ENCODE results near the gene NHERF2.
"Not testable (repeated sequence)": the region's sequence is repeated elsewhere in the genome, so short reads cannot be mapped to it uniquely, and the experiment has no call there.

The NHERF2 gene

DNA sequence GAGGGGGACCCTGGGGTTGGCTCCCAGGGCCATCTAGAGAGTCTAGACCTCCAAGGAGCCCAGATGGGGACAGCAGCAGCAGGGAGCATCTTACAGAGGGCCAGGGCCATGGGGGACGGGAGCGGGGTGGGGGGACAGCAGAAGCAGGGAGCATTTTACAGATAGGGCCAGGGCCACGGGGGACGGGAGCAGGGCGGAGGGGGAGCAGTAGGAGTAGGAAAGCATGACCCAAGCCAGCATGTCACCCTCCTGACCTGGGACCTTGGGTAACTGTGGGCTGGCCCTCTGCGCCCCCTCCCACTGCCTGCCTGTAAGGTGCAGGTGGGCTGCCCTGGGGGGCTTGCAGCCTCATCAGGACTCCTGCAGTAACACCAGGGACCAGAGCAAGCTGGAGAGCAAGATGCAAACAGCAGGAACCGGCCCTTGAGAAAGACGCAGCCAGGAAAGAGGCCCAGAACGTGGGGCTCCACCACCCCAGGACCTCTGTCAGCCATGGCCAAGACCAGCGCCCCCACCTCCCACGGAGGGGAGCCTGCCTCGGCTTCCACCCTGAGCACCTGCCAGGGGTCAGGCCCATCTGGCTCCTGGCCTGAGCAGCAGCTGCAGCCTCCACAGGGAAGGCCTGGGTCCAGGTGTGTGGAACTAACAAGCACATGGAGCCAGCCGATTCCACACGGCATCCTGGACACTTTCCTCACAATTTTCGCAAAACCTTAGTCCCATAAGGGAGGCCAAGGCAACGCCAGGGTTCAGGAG, 19.4 kb upstream of the NHERF2 start:
- no peak for DNase-seq (ENCODE audit: low read depth)

DNA sequence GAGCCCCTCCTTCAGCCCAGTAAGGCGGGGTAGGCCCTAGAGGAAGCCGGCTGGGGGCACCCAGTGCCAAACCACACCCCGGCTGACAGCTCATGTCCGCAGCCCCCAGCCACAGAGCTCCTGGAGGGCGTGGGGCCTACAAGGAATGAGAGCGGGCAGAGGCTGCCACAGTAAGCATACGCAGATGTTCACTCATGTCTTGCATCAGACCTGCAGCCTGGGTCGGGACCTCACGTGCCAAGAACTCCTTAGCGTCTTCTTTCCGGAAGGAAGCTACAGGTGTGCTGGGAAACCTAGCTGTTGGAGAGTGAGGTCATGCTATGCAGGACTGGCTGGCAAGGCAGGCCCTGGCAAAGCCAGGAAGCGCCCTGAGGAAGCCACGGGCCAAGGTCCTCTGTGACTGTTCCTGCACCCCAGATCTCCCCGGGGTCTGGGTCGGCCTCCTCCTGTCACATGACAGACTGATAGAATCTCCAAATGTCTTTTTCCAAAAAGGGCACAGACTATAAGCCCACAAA, 18.6 kb upstream of the NHERF2 start:
- no peak for DNase-seq (ENCODE audit: low read depth)

DNA sequence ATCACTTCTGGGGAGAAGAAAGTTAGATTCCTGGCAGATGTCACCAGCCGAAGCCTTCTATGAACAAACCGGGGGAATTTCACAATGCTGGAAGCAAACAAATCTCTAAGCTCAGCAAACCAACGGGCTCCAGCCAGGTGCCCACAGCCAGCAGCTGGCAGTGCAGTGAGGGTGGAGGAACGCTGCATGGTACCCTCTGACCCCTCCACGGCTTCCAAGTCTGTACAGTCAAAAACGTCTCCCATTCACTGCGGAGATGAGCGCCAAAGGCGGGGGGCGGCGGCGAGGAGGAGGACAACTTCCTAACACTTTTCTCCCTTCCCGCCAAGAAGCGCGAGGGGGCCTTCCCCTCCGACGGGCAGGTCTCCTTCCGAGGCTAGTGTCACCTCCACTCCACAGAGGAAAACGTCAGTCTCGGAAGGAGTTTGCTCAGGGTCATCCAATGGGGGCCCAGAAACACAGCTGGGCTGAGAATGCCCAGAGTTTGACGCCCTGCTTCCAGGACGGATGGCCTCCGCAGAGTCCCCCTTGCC, 18.0 kb upstream of the NHERF2 start:
- no peak for DNase-seq (ENCODE audit: low read depth)

DNA sequence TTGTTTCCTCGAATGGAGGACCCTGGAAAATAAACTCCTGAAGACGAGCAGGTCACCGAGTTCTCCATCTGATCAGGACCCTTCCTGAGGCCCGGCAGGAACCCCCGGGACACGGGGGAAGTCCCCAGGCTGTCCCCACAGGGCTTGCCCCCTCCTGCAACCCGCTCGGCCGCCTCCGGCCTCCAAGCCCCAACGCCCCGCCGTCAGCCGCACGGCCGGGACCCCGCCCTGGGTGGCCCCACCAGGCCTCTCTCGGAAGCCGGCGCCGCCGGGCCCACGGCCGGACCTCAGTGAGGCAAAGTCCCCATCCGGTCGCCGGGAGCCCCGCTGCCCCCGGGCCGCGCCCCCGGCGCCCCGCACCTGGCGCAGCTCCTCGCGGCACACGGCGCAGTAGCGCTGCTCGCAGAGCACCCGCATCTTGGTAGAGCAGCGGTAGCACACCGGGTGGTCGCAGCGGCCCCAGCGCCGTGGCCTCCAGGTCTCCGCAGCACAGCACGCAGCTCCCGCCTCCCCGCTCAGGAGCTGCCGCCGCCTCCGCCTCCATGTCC, 17.5 kb upstream of the NHERF2 start:
- no peak for DNase-seq (ENCODE audit: low read depth)

DNA sequence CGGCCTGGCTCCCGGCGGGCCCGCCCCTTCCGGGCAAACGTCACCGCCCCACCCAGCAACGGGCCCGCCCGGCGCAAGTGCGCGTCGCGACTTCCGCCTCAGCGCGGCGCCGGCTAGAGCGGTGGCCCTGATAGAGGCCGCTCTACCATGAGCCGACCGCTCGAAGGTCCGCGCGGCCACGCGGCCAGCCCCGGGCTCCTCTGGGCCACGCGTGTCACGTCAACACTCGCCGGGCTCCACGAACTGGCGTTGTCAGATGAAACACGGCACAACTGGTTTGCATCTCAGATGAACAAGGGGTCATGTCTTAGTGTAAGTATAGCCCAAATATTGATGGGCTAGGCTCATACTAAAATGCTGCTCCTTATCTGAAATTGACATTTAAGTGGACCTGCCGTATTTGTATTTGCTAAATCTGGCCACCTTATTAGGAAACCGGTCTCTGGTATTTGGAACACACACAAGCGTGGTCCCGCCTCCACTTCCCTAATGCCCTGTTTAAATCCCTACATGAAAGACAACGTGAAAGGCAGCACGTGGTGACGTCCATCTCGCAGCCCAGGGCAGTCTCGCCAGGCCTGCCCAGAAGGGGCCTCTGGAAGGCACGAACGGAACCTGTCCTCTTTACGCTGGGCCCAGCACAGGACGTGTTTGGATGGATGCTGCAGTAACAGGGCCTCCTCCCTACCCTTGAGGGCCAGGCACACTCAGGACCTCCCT, 16.8 kb upstream of the NHERF2 start, which contains the start of gene ZNF598:
Gene ZNF598 (minus strand): TSS at position 31 of the 720 bp plus-strand sequence.
- no peak for DNase-seq (ENCODE audit: low read depth)

DNA sequence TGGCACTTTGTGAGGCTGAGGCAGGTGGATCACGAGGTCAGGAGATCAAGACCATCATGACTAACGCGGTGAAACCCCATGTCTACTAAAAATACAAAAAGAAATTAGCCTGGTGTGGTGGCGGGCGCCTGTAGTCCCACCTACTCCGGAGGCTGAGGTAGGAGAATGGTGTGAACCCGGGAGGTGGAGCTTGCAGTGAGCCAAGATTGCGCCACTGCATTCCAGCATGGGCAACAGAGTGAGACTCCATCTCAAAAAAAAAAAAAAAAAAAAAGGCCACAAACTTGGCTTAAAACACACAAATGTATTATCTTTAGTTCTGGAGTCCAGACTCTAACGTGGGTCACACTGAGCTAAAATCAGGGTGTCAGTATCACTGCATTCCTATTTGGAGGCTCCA, 15.0 kb upstream of the NHERF2 start:
- not testable (repeated sequence) for DNase-seq (ENCODE audit: low read depth)

DNA sequence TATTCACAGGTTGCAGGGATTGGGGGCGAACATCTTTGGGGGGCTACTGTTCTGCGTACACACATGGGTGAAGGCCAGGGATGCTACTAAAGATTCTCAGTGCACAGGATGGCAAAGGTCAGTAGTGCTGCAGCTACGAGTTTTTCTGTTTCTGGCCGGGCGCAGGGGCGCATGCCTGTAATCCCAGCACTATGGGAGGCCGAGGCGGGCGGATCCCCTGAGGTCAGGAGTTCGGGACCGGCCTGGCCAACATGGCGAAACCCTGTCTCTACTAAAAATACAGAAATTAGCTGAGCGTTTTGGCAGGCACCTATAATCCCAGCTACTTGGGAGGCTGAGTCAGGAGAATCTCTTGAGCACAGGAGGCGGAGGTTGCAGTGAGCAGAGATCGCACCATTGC, 13.2 kb upstream of the NHERF2 start:
- DNase-seq (ENCODE audit: low read depth): no peak

DNA sequence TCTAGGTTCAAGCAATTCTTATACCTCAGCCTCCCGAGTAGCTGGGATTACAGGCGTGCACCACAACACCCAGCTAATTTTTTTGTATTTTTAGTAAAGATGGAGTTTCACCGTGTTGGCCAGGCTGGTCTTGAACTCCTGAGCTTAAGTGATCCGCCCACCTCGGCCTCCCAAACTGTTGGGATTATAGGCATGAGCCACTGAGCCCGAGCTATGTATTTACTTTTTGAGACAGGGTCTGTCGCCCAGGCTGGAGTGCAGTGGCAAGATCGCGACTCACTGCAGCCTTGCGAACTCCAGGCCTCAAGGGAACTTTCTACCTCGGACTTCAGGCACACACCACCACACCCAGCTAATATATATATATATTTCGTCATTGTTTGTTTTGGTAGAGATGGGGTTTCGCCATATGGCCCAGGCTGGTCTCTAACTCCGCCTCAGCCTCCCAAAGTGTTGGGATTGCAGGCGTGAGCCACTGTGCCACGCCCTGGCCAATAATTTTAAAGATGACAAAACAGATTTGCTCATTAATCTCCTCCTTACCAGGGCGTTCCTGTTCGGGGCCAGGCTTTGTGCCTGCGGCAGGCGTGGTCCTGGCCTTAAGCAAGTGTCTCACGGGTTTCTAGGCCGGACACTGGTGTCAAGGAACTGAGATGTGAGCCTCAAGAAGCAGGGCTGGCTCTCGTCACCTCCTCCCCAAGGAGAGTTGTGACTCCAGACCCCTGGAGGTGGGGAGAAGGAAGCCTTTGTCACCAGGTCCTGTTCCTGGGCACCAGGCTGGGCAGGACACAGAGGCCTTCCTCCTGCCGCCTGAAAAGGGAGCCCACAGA, 11.4 kb upstream of the NHERF2 start:
- no peak for DNase-seq (ENCODE audit: low read depth)

DNA sequence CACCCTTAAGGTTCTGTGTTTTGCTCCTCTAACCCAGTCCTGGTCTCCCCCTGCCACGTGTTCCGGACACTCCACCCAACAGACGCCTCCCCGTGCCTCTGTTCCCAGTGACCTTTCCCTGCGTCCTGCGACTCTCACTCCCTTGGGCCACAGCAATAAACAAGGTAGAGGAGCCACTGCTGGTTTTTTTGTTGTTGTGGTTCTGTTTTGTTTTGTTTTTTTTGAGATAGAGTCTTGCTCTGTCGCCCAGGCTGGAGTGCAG, 10.8 kb upstream of the NHERF2 start:
- DNase-seq (ENCODE audit: low read depth): no peak

DNA sequence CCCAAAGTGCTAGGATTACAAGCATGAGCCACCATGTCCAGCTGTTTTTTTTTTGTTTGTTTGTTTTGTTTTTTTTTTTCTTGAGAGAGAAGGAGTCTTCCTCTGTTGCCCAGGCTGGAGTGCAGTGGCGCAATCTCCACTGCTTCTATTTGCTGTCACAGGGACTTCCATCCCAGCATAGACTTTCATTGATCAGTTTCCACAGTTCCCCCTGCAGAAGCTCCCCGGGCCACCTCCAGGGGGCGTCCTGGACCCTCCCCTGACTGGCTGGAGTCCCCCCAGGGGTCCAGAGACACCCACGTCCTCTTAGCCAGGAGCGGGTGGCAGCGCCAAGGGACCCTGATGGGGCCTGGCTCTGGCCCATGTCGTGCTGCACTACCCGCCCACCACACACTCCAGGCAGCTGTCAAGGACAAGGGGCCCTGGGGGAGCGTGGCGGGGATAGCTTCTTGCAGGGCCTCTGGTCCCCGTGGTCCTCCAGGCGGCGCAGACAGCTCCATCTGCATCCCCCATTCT, 10.2 kb upstream of the NHERF2 start:
- no peak for DNase-seq (ENCODE audit: low read depth)

DNA sequence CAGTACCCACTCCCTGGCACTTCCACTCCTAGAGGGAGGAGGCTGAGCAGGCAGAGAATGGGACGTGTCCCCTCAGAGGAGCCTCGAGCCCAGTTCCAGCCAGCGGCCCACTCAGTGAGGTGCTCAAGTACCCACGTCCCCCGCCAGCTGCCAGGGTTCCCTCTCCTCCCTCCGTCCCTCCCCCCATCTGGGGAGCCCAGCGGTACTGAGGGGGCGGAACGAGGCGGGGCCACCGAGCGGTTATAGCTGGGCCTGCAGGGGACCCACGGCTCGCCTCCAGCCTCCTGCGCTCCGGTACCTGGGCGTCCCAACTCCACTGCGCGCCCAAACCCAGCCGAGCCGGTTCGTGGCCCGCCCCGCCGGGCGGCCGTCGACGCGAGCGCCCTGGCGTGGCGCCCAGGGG, 7.2 kb upstream of the NHERF2 start, which contains the start of gene NPW:
Gene NPW (plus strand): TSS at position 268 of the 403 bp plus-strand sequence.
- DNase-seq (ENCODE audit: low read depth): no peak

DNA sequence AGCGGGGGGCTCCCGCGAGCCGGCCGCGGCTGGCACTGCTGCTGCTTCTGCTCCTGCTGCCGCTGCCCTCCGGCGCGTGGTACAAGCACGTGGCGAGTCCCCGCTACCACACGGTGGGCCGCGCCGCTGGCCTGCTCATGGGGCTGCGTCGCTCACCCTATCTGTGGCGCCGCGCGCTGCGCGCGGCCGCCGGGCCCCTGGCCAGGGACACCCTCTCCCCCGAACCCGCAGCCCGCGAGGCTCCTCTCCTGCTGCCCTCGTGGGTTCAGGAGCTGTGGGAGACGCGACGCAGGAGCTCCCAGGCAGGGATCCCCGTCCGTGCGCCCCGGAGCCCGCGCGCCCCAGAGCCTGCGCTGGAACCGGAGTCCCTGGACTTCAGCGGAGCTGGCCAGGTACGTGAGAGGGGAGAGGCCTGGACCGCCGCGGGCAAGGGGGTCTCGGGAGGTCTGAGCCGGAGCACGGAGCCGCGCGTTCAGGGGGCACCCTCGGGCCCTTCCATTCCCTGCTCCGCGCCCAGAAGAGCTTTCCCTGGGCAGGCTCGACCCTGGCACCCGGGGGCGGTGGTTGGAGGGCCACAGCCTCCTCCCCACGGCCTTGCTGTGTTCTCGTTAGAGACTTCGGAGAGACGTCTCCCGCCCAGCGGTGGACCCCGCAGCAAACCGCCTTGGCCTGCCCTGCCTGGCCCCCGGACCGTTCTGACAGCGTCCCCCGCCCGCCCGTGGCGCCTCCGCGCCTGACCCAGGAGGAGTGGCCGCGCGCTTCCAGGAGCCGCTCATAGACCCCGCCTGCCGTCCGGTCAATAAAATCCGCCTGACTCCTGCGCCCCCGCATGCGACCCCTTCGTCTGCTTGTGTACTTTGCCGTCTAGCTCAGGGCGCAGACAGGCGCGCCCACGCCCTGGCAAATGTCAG, 6.5 kb upstream of the NHERF2 start:
- DNase-seq (ENCODE audit: low read depth): no peak

DNA sequence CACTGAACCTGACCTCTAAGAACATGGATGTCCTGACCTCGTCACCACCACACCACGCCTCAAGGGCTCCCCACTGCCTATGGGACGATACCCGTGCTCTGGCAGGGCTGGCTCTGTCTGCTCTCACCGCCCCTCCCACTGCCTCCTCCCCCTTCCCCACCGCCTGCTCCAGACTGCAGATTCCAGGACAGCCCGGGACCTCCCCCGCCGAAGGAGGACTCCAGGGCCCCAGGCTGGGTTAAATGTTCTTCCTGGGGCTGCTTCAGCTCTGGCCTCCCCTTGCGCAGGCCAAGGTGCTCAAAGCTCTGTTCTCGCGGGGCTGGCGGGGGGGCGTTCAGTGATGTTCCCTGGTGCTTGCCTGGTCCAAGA, 4.0 kb upstream of the NHERF2 start:
- DNase-seq (ENCODE audit: low read depth): no peak

DNA sequence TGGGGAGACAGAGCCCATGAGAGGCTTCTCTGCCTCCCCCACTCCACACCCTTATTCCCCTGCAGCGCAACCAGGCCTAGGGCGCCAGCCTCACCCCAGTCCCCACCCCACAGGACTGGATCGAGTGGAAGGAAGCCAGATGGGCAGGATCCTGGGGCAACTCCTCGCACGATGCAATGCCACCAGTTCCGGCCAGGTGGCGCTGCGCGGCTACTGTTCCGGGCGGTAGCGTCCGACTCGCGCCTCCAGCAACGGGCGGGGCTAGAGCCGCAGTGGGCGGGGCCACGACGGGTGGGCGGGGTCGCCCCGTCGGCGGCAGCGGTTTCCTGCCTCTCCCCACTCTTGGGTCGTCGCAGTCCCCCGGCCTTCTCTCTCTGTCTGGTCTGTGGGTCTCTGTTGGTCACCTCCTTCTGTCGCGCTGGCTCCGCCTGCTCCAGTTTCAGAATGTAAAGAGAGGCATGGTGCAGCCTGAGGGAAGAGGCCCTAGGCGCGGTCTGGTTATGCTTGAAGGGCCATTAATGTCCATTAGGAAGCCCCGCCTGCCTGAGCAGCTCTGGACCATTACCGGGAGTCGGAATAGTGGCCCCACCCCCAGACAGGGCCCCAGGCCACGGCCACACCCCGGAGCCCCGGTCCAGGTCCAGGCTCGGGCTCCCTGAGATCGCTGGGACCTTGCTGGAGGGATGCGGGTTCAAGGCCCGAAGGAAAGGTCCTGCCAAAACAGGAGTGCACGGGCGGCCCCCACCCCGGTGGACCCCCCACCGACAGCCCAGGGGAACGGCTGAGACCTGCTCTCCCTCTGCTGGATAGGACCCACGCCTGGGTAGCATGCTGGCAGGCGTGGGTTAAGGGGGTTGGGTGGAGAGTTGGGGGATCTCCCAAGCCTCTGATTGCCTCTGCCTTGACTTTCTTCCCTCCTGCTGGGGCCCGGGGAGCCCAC, 3.3 kb upstream of the NHERF2 start:
- DNase-seq (ENCODE audit: low read depth): no peak

DNA sequence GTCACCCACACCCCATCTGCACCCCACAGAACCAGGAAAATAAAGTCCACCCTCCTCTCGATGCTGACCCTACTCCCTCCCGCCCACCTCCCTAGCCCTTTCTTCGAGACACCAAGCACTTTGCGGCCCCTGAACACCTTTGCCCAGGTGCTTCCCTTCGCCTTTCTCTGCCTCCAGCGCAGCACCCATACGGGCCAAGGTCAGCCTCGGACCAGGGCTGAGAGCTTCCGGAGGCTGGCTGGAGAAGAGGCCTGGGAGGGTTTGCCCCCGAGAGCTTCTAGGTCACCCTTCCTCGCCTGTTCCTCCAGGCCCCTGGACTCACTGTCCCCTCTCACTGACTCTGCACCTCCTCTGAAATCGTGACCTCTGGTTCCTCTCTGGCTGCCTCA, 2.7 kb upstream of the NHERF2 start:
- no peak for DNase-seq (ENCODE audit: low read depth)

DNA sequence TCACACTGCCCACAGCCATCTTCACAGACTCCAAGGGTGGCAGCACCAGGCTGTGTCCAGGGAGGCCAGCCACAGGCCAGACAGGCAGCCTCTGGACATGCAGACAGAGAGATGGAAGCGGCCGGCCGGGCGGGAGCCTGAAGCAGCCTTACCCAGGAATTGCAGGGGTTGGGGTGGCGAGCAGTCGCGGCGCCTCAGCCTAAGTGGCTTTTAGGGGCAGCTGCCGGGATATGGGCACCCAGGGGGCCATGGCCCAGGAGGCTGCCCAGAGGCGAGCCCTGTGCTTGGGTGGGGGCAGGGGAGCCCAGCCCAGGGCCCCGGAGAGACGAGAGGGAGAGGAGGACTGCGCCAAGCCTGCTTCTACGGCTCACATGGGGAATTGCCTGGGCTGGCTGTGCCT, 1.5 kb upstream of the NHERF2 start:
- DNase-seq (ENCODE audit: low read depth): no peak

DNA sequence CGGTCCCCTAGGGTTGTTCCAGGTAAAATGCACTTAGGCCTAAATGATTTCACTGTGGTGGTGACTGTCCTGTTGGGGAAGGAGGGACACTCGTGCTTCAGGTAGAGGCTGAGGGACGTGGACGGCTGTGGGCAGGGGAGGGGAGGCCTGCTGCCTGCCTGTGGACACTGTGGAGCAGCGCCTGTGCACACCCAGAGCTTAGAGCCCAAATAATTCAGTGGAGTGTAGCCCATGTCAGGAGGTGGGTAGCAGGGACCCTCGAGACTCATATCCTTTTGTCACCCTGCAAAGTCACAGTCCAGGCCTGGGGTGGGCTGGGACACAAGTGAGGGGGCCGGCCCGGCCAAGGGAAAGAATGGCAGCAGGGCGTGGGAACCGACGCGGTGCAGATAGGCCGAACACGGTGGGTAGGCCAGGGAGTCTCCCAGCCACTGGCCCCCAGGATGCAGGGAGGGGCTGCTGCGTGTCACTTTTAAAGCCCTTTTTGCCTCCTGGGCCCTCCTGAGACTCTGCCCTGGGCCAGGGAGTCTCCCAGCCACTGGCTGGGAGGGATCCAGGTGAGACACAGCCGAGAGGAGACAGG, 733 bp upstream of the NHERF2 start:
- DNase-seq (ENCODE audit: low read depth): no peak

DNA sequence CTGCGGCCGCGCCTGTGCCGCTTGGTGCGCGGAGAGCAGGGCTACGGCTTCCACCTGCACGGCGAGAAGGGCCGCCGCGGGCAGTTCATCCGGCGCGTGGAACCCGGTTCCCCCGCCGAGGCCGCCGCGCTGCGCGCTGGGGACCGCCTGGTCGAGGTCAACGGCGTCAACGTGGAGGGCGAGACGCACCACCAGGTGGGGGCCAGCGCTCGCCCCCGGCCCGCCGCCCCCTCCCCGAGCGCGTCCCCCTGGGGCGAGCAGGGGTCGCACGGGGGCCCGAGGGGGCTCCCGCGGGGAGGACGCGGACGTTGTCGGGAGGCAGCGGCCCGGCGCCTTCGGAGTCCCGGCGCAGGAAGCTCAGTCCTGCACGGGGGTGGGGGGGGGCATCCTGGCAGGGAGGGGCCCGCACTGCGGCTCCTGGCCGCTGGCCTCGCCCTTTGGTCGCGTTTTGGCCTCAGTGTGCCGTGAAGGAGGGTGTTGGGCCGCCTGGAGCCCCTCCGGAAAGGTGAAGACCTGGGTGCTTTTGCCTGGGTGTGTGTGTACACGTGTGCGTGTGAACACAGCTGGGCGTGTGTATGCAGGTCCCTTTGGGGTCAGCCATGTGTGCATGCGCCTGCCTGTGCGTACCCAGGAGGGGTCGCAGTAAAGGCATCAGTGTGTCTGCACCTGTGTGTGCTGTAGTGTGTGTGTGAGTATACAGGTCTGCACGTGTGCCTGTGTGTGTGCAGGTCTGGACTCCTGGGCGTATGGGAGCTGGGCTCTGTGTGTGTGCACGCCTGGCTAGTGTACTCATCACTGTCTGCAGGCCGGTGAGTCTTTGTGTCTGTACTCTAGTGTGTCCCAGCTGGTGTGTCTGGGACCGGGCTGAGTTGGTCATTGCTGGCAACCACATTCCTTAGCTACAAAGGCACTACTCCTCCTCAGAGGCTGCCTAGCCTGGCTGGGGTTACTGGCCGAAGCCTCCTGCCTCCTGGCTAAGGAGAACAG, 615 bp downstream of the NHERF2 start:
- DNase-seq (ENCODE audit: low read depth): no peak
